Stimulated activated CD8-positive, alpha-beta memory T cell treated with anti-CD3 and anti-CD28 coated beads, Interleukin-7, amount 100 ng/mL, for 24 hours (primary cell): Measurements from ENCODE around the gene RPS2.
"Not testable (repeated sequence)": the region's sequence is repeated elsewhere in the genome, so short reads cannot be mapped to it uniquely, and the experiment has no call there.

ENCODE experiments used
- DNase-seq: peaks from one replicate; pipeline ENCODE4 v3.0.0-alpha.2; 2020; ENCODE audit warnings: low read depth

The RPS2 gene

DNA sequence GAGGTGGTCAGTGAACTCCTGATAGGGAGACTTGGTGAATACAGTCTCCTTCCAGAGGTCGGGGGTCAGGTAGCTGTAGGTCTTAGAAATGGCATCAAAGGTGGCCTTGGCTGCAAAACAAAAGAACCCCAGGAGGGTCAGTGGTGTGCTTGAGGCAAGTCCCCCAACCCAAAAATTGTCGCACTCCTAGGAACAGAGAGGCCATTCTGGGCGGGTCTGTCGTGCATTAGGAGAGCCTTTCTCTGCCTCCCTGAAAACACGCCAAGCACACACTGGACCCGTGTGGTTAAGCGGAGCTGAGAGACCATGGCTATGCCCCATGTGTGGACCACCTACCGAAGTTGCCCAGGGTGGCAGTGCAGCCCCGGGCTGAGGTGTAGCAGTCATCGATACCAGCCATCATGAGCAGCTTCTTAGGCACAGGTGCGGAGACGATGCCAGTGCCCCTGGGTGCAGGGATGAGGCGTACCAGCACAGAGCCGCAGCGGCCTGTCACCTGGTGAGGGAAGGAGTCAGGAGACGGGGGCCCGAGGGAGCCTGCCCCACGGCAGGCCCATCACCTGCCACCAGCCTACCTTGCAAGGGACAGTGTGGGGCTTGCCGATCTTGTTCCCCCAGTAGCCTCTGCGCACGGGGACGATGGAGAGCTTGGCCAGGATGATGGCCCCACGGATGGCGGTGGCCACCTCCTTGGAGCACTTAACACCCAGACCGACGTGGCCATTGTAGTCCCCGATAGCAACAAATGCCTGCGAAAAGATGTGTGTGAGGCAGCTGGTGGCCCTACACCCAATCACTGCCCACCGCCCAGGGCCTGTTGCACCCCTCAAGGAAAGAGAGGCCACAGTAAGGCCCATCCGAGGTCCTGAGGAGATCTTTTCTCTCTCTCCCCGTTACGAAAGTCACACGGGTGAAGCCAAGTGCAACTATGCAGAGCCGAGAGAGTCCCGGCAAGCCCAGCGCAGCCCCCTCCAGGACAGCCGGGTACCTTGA, 2.2 kb downstream of the RPS2 start:
- DNase-seq, result not testable (repeated sequence)

DNA sequence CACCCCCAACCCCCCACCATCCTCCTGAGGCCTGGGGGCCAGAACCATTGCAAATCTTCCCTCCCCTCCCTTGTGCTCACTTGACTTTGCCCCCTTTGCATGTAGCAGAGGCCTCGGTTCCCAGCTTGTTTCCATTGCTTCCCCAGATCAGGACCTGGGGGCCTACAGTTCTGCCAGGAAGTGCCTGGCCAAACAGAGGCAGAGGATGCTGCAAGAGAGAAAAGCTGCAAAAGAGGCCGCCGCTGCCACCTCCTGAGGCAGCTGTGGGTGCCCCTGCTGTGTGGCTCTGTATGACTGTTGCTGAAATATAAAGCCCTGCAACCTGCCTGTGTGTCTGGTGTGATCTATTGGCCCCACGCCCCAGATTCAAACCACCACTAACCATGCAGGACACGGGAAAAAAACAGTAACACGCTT, 3.0 kb downstream of the RPS2 start:
- no peak for DNase-seq

DNA sequence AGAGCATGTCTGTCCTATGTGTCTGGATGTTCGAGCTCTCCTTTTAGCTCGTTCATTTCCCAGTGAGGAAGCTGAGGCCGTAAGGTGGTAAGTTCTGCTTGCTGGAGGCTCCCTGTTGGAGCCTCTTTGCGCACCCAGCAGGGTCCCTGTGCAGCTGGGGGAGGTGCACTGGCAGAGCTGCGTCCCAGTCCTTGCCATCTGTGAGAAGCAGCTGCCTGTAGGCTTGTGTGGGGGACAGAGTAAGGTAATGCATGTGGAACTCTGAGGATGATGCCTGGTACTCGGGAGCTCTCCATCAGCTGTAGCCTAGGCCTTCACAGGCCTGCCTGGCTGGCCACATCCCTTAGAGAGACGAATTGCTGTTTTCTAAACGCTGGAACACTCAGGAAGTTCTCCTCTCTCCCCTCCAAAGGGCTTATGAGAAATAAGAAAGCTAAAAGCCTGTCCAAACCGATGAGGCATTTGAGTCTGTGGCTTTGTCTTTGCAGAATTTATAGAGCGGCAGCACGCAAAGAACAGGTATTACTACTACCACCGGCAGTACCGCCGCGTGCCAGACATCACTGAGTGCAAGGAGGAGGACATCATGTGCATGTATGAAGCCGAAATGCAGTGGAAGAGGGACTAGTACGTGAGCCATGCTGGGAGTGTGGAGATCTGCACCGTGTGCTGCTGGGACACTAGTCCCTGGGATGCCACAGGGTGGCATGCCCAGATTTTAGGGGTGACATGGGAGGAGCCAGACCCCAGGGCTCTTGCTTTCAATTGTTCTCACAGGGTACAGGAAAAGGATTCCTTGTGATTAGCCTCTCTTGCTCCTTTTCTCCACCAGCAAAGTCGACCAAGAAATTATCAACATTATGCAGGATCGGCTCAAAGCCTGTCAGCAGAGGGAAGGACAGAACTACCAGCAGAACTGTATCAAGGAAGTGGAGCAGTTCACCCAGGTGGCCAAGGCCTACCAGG, 3.7 kb downstream of the RPS2 start:
- no peak for DNase-seq

DNA sequence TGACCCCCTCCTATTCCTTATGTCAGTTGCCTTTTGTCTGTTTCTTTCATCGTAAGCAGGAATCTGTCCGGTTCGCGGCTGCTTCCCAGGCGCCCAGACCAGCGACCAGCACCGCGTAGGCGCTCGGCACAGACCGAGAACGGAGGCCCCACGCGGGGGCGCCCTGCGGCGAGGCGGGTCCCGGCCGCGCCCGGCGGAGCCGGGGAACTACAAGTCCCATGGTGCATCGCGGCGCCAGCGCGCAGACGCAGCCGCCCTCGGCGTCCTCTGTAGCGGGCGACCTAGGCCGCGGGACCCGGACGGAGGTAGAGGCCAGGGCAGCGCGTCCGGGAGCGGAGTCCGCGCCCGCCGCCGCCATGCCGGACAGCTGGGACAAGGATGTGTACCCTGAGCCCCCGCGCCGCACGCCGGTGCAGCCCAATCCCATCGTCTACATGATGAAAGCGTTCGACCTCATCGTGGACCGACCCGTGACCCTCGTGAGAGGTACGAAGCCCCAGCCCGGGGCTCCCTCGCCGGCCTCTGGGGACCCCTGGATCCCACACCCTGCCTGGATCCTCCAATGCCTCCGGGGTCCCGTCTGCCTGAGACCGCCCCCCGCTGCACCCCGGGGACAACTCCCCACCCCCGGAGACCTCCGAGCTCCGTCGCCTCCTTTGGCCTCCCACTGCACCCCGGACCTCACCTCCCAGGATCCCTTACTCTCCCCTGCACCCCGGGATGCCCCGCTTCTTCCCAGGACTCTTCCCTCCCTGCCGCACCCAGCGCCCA, 5.2 kb downstream of the RPS2 start, which contains the start of gene NDUFB10:
Gene NDUFB10, plus strand, starts transcription at position 270 of the 771 bp plus-strand sequence. Its CDS starts 87 bp downstream, at position 357.
- peak; percentile 82 for DNase-seq

DNA sequence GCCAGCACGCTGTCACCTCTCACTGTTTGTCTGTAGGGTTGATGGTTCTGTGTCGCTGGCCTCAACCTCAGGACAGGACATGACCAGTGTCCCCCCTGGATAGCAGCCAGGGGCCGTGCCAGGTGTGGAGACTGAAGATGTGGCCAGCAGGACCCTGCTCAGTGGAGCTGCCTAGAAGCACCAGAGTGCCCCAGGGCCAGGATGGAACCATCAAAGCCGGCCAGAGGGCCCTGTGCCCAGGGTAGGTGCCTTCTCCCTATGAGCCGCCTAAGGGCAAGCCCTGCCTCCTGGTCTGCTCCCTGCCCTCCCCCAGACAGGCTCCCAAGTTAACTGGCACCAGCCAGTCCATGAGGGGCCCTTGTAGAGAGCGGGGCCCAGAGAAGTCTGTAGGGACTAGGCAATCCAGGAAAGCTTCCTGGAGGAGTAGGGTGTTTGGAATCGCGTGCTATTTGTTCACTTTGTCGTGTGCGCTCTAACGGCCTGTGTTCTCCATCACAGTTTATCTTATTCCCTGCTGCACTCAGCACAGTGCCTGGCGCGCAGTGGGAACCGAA, 5.8 kb downstream of the RPS2 start:
- DNase-seq, result no peak

DNA sequence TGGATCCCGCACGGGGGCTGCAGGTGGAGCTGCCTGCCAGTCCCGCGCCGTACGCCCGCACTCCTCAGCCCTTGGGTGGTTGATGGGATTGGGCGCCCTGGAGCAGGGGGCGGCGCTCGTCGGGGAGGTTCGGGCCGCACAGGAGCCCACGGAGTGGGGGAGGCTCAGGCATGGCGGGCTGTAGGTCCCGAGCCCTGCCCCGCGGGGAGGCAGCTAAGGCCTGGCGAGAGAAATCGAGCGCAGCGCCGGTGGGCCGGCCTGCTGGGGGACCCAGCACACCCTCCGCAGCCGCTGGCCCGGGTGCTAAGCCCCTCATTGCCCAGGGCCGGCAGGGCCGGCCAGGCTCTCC, 6.5 kb downstream of the RPS2 start:
- not testable (repeated sequence) for DNase-seq

DNA sequence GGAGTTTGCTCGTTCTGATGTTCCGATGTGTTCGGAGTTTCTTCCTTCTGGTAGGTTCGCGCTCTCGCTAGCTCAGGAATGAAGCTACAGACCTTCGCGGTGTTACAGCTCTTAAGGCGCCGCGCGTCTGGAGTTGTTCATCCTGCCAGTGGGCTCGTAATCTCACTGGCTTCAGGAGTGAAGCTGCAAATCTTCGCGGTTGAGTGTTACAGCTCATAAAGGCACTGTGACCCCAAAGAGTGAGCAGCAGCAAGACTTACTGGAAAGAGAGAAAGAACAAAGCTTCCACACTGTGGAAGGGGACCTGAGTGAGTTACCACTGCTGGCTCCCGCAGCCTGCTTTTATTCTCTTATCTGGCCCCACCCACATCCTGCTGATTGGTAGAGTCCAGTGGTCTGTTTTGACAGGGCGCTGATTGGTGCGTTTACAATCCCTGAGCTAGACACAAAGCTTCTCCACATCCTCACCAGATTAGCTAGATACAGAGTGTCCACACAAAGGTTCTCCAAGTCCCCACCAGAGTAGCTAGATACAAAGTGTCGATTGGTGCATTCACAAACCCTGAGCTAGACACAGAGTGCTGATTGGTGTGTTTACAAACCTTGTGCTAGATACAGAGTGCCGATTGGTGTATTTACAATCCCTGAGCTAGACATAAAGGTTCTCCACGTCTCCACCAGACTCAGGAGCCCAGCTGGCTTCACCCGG, 7.0 kb downstream of the RPS2 start:
- DNase-seq, result not testable (repeated sequence)

DNA sequence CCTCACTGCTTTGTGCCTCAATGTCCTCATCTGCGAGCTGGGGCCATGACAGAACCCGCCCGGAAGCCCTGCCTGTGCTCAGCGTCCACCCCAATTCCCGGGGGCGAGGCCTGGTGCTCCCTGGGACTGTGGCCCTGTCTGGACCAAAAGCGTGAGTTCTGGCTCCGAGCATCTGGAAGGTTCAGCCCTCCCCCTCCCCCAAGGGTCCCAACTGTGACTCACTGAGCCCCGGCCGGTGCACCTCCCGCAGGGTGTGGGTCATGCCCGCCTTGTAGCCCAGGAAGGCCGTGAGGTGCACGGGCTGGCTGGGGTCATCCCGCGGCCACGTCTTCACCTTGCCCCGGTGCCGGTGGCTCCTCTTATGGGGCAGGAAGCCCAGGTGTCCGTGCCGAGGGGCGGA, 10.9 kb downstream of the RPS2 start:
- no peak for DNase-seq

DNA sequence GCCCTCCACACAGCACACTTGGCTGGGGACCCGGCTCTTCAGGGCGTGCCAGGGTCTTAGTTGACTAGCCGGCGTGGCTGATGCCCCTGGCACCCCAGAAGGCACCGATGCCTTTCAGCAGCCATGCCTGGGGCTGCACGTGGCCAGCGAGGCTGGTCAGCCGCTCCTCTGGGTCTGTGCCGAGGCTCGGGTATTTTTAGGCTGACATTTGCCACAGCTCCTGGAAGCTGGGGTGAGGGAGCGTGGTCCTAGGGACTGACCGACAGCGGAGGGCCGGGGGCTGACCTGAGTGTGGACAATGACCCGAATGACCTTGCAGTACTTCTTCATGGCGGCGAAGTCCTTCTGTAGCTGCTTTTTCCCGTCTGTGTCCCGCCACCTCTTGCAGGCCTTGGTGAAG, 14.1 kb downstream of the RPS2 start:
- DNase-seq, result no peak

DNA sequence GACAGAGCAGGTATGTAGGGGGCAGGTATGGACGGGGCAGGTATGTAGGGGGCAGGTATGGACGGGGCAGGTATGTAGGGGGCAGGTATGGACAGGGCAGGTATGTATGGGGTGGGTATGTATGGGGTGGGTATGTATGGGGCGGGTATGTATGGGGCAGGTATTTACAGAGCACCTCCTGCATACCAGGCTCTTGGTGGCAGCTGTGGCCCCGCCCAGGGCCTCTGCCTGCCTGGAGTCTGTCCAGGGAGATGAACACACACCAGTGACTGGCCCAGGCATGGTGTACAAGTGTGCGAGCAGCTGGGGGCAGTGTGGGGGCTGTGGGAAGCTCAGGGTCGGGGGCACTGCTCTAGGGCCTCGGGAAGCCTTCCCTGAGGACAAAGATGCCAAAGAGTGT, 14.6 kb downstream of the RPS2 start:
- DNase-seq, result no peak

DNA sequence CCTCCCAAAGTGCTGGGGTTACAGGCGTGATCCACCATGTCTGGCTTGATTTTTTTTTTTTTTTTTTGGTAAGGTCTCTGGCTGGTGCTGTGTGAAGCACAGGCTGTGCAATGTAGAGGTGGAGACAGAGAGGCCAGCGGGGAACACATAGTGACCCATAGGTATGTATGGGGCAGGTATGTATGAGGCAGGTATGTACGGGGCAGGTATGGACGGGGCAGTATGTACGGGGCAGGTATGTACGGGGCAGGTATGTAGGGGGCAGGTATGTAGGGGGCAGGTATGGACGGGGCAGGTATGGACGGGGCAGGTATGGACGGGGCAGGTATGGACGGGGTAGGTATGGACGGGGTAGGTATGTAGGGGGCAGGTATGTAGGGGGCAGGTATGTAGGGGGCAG, 15.1 kb downstream of the RPS2 start:
- DNase-seq, result no peak

DNA sequence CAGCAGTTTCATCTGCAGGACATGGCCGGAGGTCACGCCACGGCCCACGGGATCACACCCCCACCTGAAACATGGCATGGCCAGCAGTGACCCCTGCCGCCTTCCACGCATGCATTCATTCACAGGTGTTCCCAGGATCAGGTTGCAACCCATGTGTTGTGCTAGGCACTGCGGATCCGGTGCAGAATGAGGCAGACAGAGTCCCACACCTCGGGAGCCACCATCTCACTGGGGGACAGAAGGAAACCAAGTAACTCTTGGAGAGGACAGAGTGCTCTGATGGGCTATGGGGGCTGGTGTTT, 17.3 kb downstream of the RPS2 start:
- DNase-seq, result no peak

DNA sequence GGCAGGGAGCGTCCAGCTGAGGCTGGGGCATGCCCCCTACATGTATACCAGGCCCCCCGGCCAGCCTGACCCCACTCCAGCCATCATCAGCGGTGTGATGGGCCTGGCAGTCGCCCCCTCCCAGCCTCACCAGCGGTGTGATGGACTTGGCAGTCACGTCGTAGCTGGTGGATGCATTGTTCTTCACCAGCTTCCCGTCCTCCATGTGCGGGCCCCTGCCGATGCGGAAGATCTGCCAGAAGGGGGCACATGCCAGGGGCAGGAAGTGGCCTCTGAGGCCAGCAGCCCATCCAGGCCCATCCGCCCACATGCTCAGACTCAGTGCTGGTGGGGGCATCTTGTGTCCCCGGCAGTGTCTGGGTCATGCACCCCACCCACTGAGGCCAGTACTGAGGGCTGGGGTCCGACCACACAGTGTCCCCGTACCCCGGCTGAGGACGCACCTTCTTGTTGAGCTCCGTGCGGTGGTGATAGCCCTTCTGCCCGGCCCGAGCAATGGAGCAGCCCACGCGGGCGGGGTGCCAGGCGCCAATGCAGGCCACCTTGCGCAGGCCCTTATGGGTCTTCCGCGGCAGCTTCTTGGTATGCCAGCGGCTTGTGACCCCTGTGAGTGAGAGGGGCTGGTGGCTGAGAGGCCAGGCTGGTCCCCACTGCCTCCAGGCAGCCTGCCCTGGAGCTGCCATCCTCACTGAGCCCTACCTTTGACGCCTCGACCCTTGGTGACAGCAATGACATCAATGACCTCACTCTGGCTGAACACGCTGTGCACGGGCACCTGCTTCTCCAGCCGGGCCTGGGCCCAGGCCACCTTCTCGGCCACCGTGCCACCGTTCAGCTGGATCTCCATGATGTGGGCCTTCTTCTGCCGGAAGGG, 17.9 kb downstream of the RPS2 start:
- DNase-seq, result no peak

DNA sequence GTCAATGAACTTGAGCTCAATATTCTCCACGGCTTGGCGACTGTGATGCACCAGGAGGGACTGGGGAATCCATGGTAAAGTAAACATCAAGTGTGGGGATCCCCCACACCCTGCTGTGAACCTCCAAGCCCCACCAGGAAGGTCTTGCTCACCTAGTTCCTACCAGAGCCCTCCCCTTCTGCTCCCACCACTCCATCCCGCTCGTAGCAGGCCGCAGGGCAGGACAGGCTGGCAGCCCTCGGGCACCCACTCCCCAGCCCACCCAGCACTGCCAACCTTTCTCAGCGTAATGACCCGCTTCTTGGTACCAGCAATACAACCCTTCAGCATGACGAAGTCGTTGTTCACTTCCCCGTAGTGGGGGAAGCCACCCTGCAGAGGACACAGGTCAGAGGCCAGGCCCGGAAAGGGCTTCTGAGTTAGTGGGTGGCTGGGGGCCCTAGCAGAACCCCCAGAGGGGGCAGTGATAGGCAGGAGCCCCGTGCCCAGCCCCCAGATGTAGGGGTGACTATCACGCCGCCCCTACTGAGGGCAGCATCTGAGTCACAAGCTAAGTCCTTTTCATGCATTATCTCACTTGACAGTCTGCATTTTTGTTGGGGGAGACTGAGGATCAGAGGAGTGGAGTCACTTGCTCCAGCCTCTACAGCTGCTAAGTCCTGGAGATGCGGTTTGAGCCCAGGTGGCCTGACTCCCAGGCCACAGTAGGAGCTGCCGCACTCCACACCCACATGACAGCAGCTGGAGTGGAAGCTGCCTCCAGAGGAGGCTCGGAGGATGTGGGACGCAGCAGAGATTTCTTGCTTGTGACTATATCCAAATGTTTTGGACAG, 18.9 kb downstream of the RPS2 start:
- no peak for DNase-seq

DNA sequence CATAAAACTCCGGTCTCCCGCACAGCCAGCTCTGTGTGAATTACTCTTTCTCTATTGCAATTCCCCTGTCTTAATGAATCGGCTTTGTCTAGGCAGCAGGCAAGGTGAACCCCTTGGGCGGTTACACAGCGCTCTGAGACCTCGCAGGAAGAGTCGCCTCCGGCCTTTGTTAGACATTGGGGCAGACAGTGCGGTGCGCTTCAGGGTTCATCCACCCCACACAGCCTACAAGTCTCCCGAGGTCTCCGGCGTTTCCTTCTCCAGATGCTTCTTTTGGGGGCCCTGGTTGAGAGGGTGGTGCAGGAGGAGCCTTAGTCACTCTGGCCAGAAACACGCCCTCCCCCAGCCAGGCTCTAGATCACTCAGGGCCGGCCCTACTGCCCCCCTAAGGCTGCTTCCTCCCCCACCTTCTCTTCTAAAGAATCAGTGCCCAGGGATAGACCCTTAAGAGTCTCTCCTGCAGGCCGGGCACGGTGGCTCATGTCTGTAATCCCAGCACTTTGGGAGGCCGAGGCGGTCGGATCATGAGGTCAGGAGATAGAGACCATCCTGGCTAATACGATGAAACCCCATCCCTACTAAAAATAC, 19.9 kb downstream of the RPS2 start:
- no peak for DNase-seq

DNA sequence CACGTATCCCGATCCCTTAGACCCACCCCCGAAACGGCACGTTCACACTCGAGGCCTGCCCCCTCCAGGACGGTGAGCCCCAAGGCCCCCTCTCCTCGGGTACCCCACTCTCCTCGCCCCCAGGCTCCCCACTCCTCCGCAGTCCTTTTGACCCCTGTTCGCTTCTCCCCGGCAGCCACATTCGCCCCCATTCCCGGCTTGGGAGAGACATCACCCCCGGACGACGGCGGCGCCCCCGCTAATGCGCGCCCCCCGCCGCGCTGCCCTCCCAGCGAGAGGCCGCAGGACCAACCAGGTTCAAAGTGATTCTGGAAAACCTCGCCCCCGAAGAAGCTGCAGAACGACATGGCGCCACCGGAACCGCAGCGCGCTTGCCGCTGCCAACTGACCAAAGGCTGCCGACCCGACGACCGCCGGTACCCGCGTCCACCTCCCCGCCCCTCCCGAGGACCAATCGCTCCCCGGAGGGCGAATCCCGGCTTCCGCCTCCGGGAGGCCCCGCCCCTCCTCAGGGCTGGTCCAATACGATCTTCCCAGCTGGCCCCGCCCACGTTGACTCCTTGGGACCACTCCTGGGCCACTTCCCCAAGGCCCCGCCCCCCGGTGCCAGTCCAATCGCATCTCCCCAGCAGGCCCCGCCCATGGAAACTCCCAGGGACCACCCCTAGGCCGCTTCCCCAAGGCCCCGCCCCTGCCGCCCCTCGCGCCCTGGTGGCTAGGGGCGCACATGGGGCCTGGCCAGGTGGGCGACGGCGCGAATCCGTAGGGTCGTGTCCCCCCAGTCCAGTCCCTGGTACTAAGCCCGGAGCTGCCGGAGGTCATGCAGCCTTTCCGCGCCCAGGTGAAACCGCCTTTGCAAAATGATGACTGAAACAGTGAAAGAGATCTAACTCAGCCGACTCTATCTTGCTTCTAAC, 21.6 kb downstream of the RPS2 start, which contains the start of gene MSRB1:
Gene MSRB1, minus strand, starts transcription at position 390 of the 917 bp plus-strand sequence. Its CDS starts 43 bp downstream, at position 347.
- DNase-seq, result peak; percentile 99

DNA sequence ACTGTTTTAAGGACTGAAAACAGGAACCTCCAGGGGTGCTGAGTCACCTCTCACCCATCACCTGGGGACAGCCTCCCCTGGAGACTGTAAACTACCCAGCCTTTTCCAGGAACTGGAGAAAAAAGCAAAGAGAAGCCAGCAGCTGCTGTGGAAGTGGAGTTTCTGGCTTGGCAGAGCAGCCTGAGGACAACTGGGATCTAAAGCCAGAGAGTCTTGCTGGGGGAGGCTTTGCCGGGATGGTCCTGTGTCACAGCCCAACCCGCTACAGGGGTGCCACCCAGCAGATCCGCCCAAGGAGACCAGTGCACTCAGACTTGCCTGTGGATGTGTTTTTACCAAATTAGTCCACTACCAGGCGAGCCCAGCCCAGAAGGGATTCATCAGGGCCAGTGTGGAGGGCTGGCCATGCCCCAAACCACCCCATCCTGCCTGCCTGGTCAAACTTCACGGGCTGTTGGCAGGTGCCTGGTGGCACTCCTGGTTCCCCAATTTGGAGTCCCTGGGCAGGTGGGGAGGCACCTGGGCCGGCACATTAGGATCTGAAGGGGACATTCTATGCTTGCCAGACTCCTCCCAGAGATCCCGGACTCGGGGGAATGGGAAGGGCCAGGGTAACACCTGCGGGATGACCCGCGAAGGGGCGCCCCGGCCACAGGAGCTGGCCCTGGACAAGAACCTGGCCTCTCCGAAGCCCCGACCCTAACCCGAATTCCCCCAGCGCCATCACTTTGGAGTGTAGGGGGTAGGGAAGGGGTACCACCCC, 22.4 kb downstream of the RPS2 start:
- DNase-seq, result no peak
